ENCODE data around the gene SPATA2.
"Not testable (repeated sequence)": the region's sequence is repeated elsewhere in the genome, so short reads cannot be mapped to it uniquely, and the experiment has no call there.

SPATA2 gene

DNA sequence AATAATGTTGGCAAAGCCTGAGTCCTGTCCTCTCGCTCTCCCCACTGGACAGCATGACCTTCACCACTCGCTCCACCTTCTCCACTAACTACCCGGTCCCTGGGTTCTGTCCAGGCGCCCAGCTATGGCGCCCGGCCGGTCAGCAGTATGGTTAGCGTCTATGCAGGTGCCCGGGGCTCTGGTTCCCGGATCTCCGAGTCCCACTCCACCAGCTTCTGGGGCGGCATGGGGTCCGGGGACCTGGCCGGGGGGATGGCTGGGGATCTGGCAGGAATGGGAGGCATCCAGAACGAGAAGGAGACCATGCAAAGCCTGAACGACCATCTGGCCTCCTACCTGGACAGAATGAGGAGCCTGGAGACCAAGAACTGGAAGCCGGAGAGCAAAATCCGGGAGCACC lies 41.4 kb upstream of the SPATA2 start:
- no peak overlapping the region for H3K27ac ChIP-seq (ENCODE audit: low read depth, low read length, poor library complexity, severe bottlenecking)
- H2AFZ ChIP-seq (ENCODE audit: low read length), result no peak overlapping the region
- TF ChIP-seq, protein P1, sequence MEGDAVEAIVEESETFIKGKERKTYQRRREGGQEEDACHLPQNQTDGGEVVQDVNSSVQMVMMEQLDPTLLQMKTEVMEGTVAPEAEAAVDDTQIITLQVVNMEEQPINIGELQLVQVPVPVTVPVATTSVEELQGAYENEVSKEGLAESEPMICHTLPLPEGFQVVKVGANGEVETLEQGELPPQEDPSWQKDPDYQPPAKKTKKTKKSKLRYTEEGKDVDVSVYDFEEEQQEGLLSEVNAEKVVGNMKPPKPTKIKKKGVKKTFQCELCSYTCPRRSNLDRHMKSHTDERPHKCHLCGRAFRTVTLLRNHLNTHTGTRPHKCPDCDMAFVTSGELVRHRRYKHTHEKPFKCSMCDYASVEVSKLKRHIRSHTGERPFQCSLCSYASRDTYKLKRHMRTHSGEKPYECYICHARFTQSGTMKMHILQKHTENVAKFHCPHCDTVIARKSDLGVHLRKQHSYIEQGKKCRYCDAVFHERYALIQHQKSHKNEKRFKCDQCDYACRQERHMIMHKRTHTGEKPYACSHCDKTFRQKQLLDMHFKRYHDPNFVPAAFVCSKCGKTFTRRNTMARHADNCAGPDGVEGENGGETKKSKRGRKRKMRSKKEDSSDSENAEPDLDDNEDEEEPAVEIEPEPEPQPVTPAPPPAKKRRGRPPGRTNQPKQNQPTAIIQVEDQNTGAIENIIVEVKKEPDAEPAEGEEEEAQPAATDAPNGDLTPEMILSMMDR (IDR thresholded peaks at IDR 0.05; ENCODE audit: low read length), result no peak
- H3K27me3 ChIP-seq (ENCODE audit: insufficient read depth, low read length), result no peaks in the 10 kb centered on the region
- no peaks in the 10 kb centered on the region for H3K9me3 ChIP-seq (ENCODE audit: low read length)
- no peak overlapping the region for H3K4me3 ChIP-seq (ENCODE audit: low read depth, low read length, poor library complexity, severe bottlenecking)
- H3K4me1 ChIP-seq (ENCODE audit: insufficient read depth, low read length, severe bottlenecking), result no peaks in the 10 kb centered on the region
- no peaks in the 10 kb centered on the region for H3K79me2 ChIP-seq (ENCODE audit: insufficient read depth, low read length)
- H3F3A ChIP-seq (ENCODE audit: insufficient read depth, low read length), result no peaks in the 10 kb centered on the region
- H3K4me2 ChIP-seq (ENCODE audit: low read length), result no peak overlapping the region
- no peaks in the 10 kb centered on the region for H4K20me1 ChIP-seq (ENCODE audit: insufficient read depth, low read length)
- no peaks in the 10 kb centered on the region for H3K9me2 ChIP-seq (ENCODE audit: low read depth, low read length)
- no peak overlapping the region for H3K9ac ChIP-seq (ENCODE audit: low read length)
- H3K36me3 ChIP-seq (ENCODE audit: insufficient read depth, low read length), result peaks cover 59% of the 10 kb centered on the region

DNA sequence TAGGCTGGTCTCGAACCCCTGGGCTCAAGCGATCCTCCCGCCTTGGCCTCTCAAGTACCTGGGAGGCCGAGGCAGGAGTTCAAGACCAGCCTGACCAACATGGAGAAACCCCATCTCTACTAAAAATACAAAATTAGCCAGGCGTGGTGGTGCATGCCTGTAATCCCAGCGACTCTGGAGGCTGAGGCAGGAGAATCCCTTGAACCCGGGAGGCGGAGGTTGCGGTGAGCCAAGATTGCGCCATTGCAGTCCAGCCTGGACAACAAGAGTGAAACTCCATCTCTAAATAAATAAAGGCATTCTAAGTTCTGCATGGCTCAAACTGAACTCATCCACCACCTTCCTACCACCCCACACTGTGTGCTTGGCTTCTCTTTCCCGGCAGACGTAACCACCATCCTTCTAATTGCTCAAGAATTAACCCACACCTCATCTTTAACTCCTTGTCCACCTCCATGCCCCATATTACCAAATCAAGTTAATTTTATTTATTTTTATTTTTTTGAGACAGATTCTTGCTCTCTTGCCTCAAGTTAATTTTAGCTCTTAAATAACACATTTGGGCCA lies 40.6 kb upstream of the SPATA2 start:
- H3K27ac ChIP-seq (ENCODE audit: low read depth, low read length, poor library complexity, severe bottlenecking); H3F3A ChIP-seq (ENCODE audit: insufficient read depth, low read length); H2AFZ ChIP-seq (ENCODE audit: low read length); H3K9me2 ChIP-seq (ENCODE audit: low read depth, low read length); H3K27me3 ChIP-seq (ENCODE audit: insufficient read depth, low read length); H3K9me3 ChIP-seq (ENCODE audit: low read length); H3K79me2 ChIP-seq (ENCODE audit: insufficient read depth, low read length); H3K9ac ChIP-seq (ENCODE audit: low read length); H3K4me3 ChIP-seq (ENCODE audit: low read depth, low read length, poor library complexity, severe bottlenecking); H3K4me1 ChIP-seq (ENCODE audit: insufficient read depth, low read length, severe bottlenecking); H4K20me1 ChIP-seq (ENCODE audit: insufficient read depth, low read length); H3K4me2 ChIP-seq (ENCODE audit: low read length): not testable (repeated sequence)
- H3K36me3 ChIP-seq (ENCODE audit: insufficient read depth, low read length), result peaks cover 66% of the 10 kb centered on the region

DNA sequence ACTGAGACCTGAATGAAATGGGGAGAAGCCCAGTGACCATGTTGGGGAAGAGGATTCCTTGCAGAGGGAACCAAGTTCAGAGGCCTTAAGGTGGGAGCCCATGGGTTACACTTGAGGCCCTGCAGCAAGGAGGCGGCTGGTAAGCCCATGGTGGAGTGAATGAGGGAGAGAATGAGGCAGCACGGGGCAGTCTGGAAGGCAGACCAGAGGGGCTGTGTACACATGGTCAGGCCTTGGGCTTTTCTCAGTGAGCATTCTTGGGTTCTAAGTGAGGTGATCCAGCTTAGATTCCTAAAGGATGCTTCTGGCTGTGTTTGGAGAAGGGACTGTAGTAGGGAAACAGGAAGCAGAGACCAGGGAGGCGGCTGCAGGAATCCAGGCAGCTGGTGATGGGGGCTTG lies 39.8 kb upstream of the SPATA2 start:
- Histone ChIP-seq H3K27me3 (ENCODE audit: insufficient read depth, low read length) (no peaks in the 10 kb centered on the region), H4K20me1 (ENCODE audit: insufficient read depth, low read length) (no peaks in the 10 kb centered on the region), H3K4me3 (ENCODE audit: low read depth, low read length, poor library complexity, severe bottlenecking) (no peak overlapping the region), H3F3A (ENCODE audit: insufficient read depth, low read length) (no peaks in the 10 kb centered on the region), H3K9ac (ENCODE audit: low read length) (no peak overlapping the region), H3K36me3 (ENCODE audit: insufficient read depth, low read length) (peaks cover 73% of the 10 kb centered on the region), H2AFZ (ENCODE audit: low read length) (no peak overlapping the region), H3K4me2 (ENCODE audit: low read length) (no peak overlapping the region), H3K79me2 (ENCODE audit: insufficient read depth, low read length) (no peaks in the 10 kb centered on the region), H3K9me2 (ENCODE audit: low read depth, low read length) (no peaks in the 10 kb centered on the region), H3K27ac (ENCODE audit: low read depth, low read length, poor library complexity, severe bottlenecking) (no peak overlapping the region), H3K4me1 (ENCODE audit: insufficient read depth, low read length, severe bottlenecking) (no peaks in the 10 kb centered on the region), H3K9me3 (ENCODE audit: low read length) (no peaks in the 10 kb centered on the region)
- no peak for TF ChIP-seq EZH2 (IDR thresholded peaks at IDR 0.05; ENCODE audit: borderline replicate concordance, low read length)
- TF ChIP-seq, protein P1 (IDR thresholded peaks at IDR 0.05; ENCODE audit: low read length), result no peak

DNA sequence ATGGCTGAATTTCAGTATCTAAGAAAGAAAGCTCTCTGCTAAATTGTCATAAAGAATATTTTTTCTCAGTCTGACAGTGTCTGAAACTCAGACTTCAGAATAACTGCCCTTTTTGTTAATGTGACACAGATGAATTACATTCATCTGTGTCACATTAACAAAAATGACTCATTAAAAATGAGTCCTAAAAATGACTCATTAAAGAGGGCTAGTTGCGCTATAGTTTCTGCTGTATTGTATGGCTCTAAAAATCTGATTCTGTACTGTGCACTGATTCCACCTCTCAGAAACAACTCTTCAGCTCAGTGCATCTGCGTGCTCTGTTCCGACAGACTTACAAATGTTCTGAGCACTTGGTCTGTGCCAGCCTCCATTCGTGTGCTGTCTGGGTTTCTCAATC lies 35.8 kb upstream of the SPATA2 start:
- Histone ChIP-seq H3K9ac (ENCODE audit: low read length) (no peak overlapping the region), H3K9me2 (ENCODE audit: low read depth, low read length) (no peaks in the 10 kb centered on the region), H3K79me2 (ENCODE audit: insufficient read depth, low read length) (no peaks in the 10 kb centered on the region), H3K9me3 (ENCODE audit: low read length) (no peaks in the 10 kb centered on the region), H3K36me3 (ENCODE audit: insufficient read depth, low read length) (peaks cover 89% of the 10 kb centered on the region), H3K27ac (ENCODE audit: low read depth, low read length, poor library complexity, severe bottlenecking) (no peak overlapping the region), H3K4me1 (ENCODE audit: insufficient read depth, low read length, severe bottlenecking) (no peaks in the 10 kb centered on the region), H3K4me3 (ENCODE audit: low read depth, low read length, poor library complexity, severe bottlenecking) (no peak overlapping the region), H3K27me3 (ENCODE audit: insufficient read depth, low read length) (no peaks in the 10 kb centered on the region), H4K20me1 (ENCODE audit: insufficient read depth, low read length) (no peaks in the 10 kb centered on the region), H3F3A (ENCODE audit: insufficient read depth, low read length) (no peaks in the 10 kb centered on the region), H3K4me2 (ENCODE audit: low read length) (no peak overlapping the region), H2AFZ (ENCODE audit: low read length) (no peak overlapping the region)
- TF ChIP-seq, protein P1 (IDR thresholded peaks at IDR 0.05; ENCODE audit: low read length), result no peak
- TF ChIP-seq EZH2 (IDR thresholded peaks at IDR 0.05; ENCODE audit: borderline replicate concordance, low read length), result no peak

Measured in OCI-LY1 (cell line).